PC-3 (cell line): ENCODE data around the gene RPE65. TPM values are rescaled to one million over a fixed set of nuclear protein-coding genes. Genes with fewer than 3 reads are reported as not detected.

ENCODE experiments used
- ATAC-seq: fragments of 200-7000 bp; cut with Tn5 transposase; 2 replicates; pipeline ENCODE4 v1.9.1; 2020; ENCODE audit warnings: mild to moderate bottlenecking, moderate library complexity
- BruUV-seq: library from RNA; stranded (reverse); fragments of 400-500 nt; replicated peaks from 2 replicates; lab custom pipeline; 2021; lab: Mats Ljungman, UMichigan
- CTCF ChIA-PET: fragments of 300-600 bp; sonication (Branson Sonifier 250); formaldehyde crosslinking; loops from one replicate; lab custom pipeline; 2022; ENCODE audit warnings: antibody characterized with exemption; lab: Charles Lee
- POLR2A ChIA-PET: fragments of 300-600 bp; sonication (Branson Sonifier 250); formaldehyde crosslinking; loops from one replicate; lab custom pipeline; 2022; ENCODE audit warnings: antibody characterized with exemption; ENCODE audit not compliant: unreplicated experiment; lab: Charles Lee
- DNase-seq: peaks from one replicate; pipeline ENCODE4 v3.0.0-alpha.2; 2015
- H2AFZ ChIP-seq: fragments of 300-600 bp; sonication (generic); 2 replicates; pipeline ENCODE4 v1.6.0; 2016; ENCODE audit warnings: antibody characterized with exemption, low read length
- H3F3A ChIP-seq: fragments of 300-600 bp; sonication (generic); one replicate; pipeline ENCODE4 v1.6.0; 2017; ENCODE audit warnings: antibody characterized with exemption, low read length, control low read depth, mild to moderate bottlenecking; ENCODE audit not compliant: unreplicated experiment
- H3K27ac ChIP-seq: fragments of 300-600 bp; sonication (generic); 2 replicates; pipeline ENCODE4 v1.5.1; 2016; ENCODE audit warnings: mild to moderate bottlenecking, low read length
- H3K27me3 ChIP-seq: fragments of 300-600 bp; sonication (generic); 2 replicates; pipeline ENCODE4 v1.6.1; 2016; ENCODE audit warnings: low read length, mixed read lengths
- H3K36me3 ChIP-seq: fragments of 300-600 bp; sonication (generic); 2 replicates; pipeline ENCODE4 v1.6.1; 2016; ENCODE audit warnings: low read depth, mixed run types, low read length, mixed read lengths
- H3K4me1 ChIP-seq: fragments of 300-600 bp; sonication (generic); 2 replicates; pipeline ENCODE4 v1.5.1; 2016; ENCODE audit warnings: low read length; ENCODE audit not compliant: insufficient read depth
- H3K4me2 ChIP-seq: fragments of 300-600 bp; sonication (generic); 2 replicates; pipeline ENCODE4 v1.6.0; 2016; ENCODE audit warnings: low read length
- H3K4me3 ChIP-seq: fragments of 300-600 bp; sonication (generic); 2 replicates; pipeline ENCODE4 v1.5.1; 2016; ENCODE audit warnings: mild to moderate bottlenecking, low read length, mixed read lengths
- H3K79me2 ChIP-seq: fragments of 300-600 bp; sonication (generic); 2 replicates; pipeline ENCODE4 v1.6.1; 2017; ENCODE audit warnings: low read length, mixed read lengths
- H3K9ac ChIP-seq: fragments of 300-600 bp; sonication (generic); 2 replicates; pipeline ENCODE4 v1.6.0; 2016; ENCODE audit warnings: mild to moderate bottlenecking, low read length
- H3K9me2 ChIP-seq: fragments of 300-600 bp; sonication (generic); replicated peaks from 2 replicates; pipeline ENCODE4 v1.6.1; 2016; ENCODE audit warnings: mixed run types, low read length, mixed read lengths
- H3K9me3 ChIP-seq: fragments of 300-600 bp; sonication (generic); 2 replicates; pipeline ENCODE4 v1.6.1; 2016; ENCODE audit warnings: low read length, mixed read lengths
- H4K20me1 ChIP-seq: fragments of 300-600 bp; sonication (generic); 2 replicates; pipeline ENCODE4 v1.6.1; 2016; ENCODE audit warnings: low read length, mixed read lengths
- CTCF ChIP-seq: fragments of 300-600 bp; sonication (generic); conservative IDR thresholded peaks from 2 replicates; pipeline ENCODE4 v1.5.1; 2017; ENCODE audit warnings: antibody characterized with exemption, low read depth, mild to moderate bottlenecking, low read length
- EZH2 ChIP-seq: fragments of 300-600 bp; sonication (generic); IDR thresholded peaks from one replicate; pipeline ENCODE4 v1.6.1; 2017; ENCODE audit warnings: antibody characterized with exemption, mild to moderate bottlenecking, low read length; ENCODE audit not compliant: unreplicated experiment
- EZH2phosphoT487 ChIP-seq: fragments of 300-600 bp; sonication (generic); IDR thresholded peaks from 2 replicates; pipeline ENCODE4 v1.6.1; 2018; ENCODE audit warnings: mild to moderate bottlenecking, antibody characterized with exemption, low read length, borderline replicate concordance
- intact Hi-C: fragments of 100-400 bp; cut with micrococcal nuclease; formaldehyde crosslinking; loops from 2 replicates; pipeline ENCODE4 v1.9.0; 2023
- total RNA-seq: library from RNA; depleted of rRNA; stranded (reverse); fragments of >200 nt; gene quantifications from 2 replicates; pipeline ENCODE4 v1.2.3, GENCODE V29; 2014

Gene RPE65
- total RNA-seq, 1 experiment from 2014 or later: not detected

GRCh38 chr1:68496680-68497357 is 47.1 kb upstream of the RPE65 start, which contains the start of gene DEPDC1:
Gene DEPDC1 (minus strand): TSS chr1:68497082. CDS start chr1:68496999, 83 bp downstream.
- POLR2A ChIA-PET: interaction anchor here (0.6 kb wide), 3 partner anchors 31 to 812 kb away, joined by 3 to 4 read pairs (median 4); no protein-coding TSS in a partner anchor
- peak within 1 kb of the TSS; percentile 98 for H3K9ac ChIP-seq
- peak within 1 kb of the TSS; percentile 82 for H3K4me3 ChIP-seq
- H2AFZ ChIP-seq: peak within 1 kb of the TSS; percentile 99
- no peaks in the 10 kb centered on the region for H3K9me3 ChIP-seq
- H3K79me2 ChIP-seq: peaks cover 50% of the 10 kb centered on the region
- intact Hi-C loops: loop anchor here (2.0 kb wide), 1 partner anchor 54 kb away; no protein-coding TSS in a partner anchor
- CTCF ChIA-PET: interaction anchor here (0.5 kb wide), 1 partner anchor 9 kb away, joined by 4 read pairs; no protein-coding TSS in a partner anchor
- H3K9me2 ChIP-seq: no peaks in the 10 kb centered on the region
- peak within 1 kb of the TSS; percentile 99 for H3K4me2 ChIP-seq
- H3K27me3 ChIP-seq: no peaks in the 10 kb centered on the region
- peak; percentile 94 for ATAC-seq
- TF ChIP-seq CTCF (no peak), EZH2phosphoT487 (no peak), EZH2 (no peak)
- peaks cover 16% of the 10 kb centered on the region; the same call in 1 of the 2 replicates for H3K36me3 ChIP-seq
- no peaks in the 10 kb centered on the region for H4K20me1 ChIP-seq
- peak within 1 kb of the TSS; percentile 73 for H3K27ac ChIP-seq
- peaks cover 38% of the 10 kb centered on the region for H3K4me1 ChIP-seq
- TSS peak; percentile 75 for BruUV-seq
- H3F3A ChIP-seq: no peaks in the 10 kb centered on the region
- peak; percentile 96 for DNase-seq

- H3K9me2 ChIP-seq: no peaks in the 10 kb centered on the region
- no peaks in the 10 kb centered on the region for H3K27me3 ChIP-seq
- H3K79me2 ChIP-seq: peaks cover 57% of the 10 kb centered on the region
- POLR2A ChIA-PET: interaction anchor here (0.5 kb wide), 1 partner anchor 18 kb away, joined by 3 read pairs; no protein-coding TSS in a partner anchor
- intact Hi-C loops: loop anchor here (2.0 kb wide), 1 partner anchor 55 kb away; no protein-coding TSS in a partner anchor
- no peaks in the 10 kb centered on the region for H3F3A ChIP-seq
- CTCF ChIA-PET: no interaction called here
- peaks cover 38% of the 10 kb centered on the region for H3K4me1 ChIP-seq
- H3K9ac ChIP-seq: peak overlapping the region; percentile 98
- peak overlapping the region; percentile 99 for H2AFZ ChIP-seq
- ATAC-seq (peak; percentile 6; the same call in 1 of the 2 replicates), DNase-seq (peak; percentile 32)
- TF ChIP-seq CTCF: 0 out of 2 replicates have a peak, but pooled peaks have one; percentile 19
- TF ChIP-seq EZH2: no peak
- peaks cover 19% of the 10 kb centered on the region; the same call in 1 of the 2 replicates for H3K36me3 ChIP-seq
- H3K4me3 ChIP-seq: peak overlapping the region; percentile 82
- H3K9me3 ChIP-seq: no peaks in the 10 kb centered on the region
- H3K4me2 ChIP-seq: peak overlapping the region; percentile 99
- BruUV-seq: TSS peak; percentile 18
- no peaks in the 10 kb centered on the region for H4K20me1 ChIP-seq
- H3K27ac ChIP-seq: peak overlapping the region; percentile 73
Observed at GRCh38 chr1:68495968-68496679, 46.4 kb upstream of the RPE65 start.
